ENCODE results near the gene FMNL3.
A peak's percentile ranks its signal among the peaks of the same experiment; 100 is the strongest.

Gene FMNL3

GRCh38 chr12:49708851-49709250, 1.6 kb upstream of the FMNL3 start:
- no peak for DNase-seq

- DNase-seq: no peak
Measured at GRCh38 chr12:49707812-49708147, 575 bp upstream of the FMNL3 start.

GRCh38 chr12:49706351-49707127, 666 bp downstream of the FMNL3 start:
- DNase-seq: no peak

GRCh38 chr12:49705479-49706134, 1.6 kb downstream of the FMNL3 start:
- DNase-seq: no peak

- no peak for DNase-seq
Measured at GRCh38 chr12:49703647-49704137, 3.5 kb downstream of the FMNL3 start.

- DNase-seq: no peak
Measured at GRCh38 chr12:49702676-49703215, 4.5 kb downstream of the FMNL3 start.

GRCh38 chr12:49702009-49702408, 5.2 kb downstream of the FMNL3 start:
- DNase-seq: no peak

GRCh38 chr12:49698619-49699545, 8.3 kb downstream of the FMNL3 start:
- DNase-seq: peak; percentile 66

GRCh38 chr12:49697808-49698207, 9.4 kb downstream of the FMNL3 start:
- no peak for DNase-seq

- no peak for DNase-seq
Measured at GRCh38 chr12:49696723-49697122, 10.5 kb downstream of the FMNL3 start.

GRCh38 chr12:49693931-49694444, 13.2 kb downstream of the FMNL3 start:
- no peak for DNase-seq

GRCh38 chr12:49692851-49693250, 14.4 kb downstream of the FMNL3 start:
- no peak for DNase-seq

- no peak for DNase-seq
Measured at GRCh38 chr12:49689785-49690184, 17.4 kb downstream of the FMNL3 start.

GRCh38 chr12:49689237-49689636, 18.0 kb downstream of the FMNL3 start:
- no peak for DNase-seq

- DNase-seq: no peak
Measured at GRCh38 chr12:49687941-49688340, 19.3 kb downstream of the FMNL3 start.

GRCh38 chr12:49684310-49684854, 22.8 kb downstream of the FMNL3 start:
- no peak for DNase-seq

- no peak for DNase-seq
Measured at GRCh38 chr12:49683599-49684309, 23.5 kb downstream of the FMNL3 start.

- DNase-seq: no peak
Measured at GRCh38 chr12:49680075-49680474, 27.1 kb downstream of the FMNL3 start.

- no peak for DNase-seq
Measured at GRCh38 chr12:49678711-49679110, 28.5 kb downstream of the FMNL3 start.

GRCh38 chr12:49675137-49675536, 32.1 kb downstream of the FMNL3 start:
- no peak for DNase-seq

- DNase-seq: no peak
Measured at GRCh38 chr12:49674318-49674981, 32.8 kb downstream of the FMNL3 start.

Measured in SIG-M5 (cell line).